OCI-LY7 (cell line): Measurements from ENCODE around the gene KNCN. TPM values are rescaled to one million over a fixed set of nuclear protein-coding genes. Genes with fewer than 3 reads are reported as not detected.

Source experiments
- BruUV-seq: library from RNA; stranded (reverse); fragments of 400-500 nt; replicated peaks from 2 replicates; lab custom pipeline; 2021; lab: Mats Ljungman, UMichigan
- CTCF ChIA-PET: fragments of 300-600 bp; sonication (Branson Sonifier 250); formaldehyde crosslinking; loops from one replicate; lab custom pipeline; 2022; ENCODE audit warnings: antibody characterized with exemption; ENCODE audit not compliant: unreplicated experiment; lab: Charles Lee
- POLR2A ChIA-PET: fragments of 300-600 bp; sonication (Branson Sonifier 250); formaldehyde crosslinking; loops from one replicate; lab custom pipeline; 2022; ENCODE audit warnings: antibody characterized with exemption; lab: Charles Lee
- DNase-seq: peaks from one replicate; pipeline ENCODE4 v3.0.0-alpha.2; 2015; ENCODE audit warnings: low spot score
- H2AFZ ChIP-seq: fragments of 200-600 bp; sonication (generic), shearing (Covaris generic); 2 replicates; pipeline ENCODE4 v1.6.1; 2014; ENCODE audit warnings: mild to moderate bottlenecking, antibody characterized with exemption, low read length, moderate library complexity
- H3K27ac ChIP-seq: fragments of 200-600 bp; sonication (generic); 2 replicates; pipeline ENCODE4 v1.5.1; 2014; ENCODE audit warnings: mixed run types, low read depth, mild to moderate bottlenecking, moderate library complexity, low read length, inconsistent platforms; ENCODE audit not compliant: poor library complexity, severe bottlenecking
- H3K36me3 ChIP-seq: fragments of 200-600 bp; sonication (generic); 2 replicates; pipeline ENCODE4 v1.6.1; 2014; ENCODE audit warnings: mild to moderate bottlenecking, antibody characterized with exemption, low read length, moderate library complexity, mixed read lengths; ENCODE audit not compliant: insufficient read depth
- H3K4me1 ChIP-seq: fragments of 200-600 bp; sonication (generic); 2 replicates; pipeline ENCODE4 v1.5.1; 2014; ENCODE audit warnings: mild to moderate bottlenecking, low read length; ENCODE audit not compliant: insufficient read depth, poor library complexity, severe bottlenecking
- H3K4me2 ChIP-seq: fragments of 200-600 bp; sonication (generic); 2 replicates; pipeline ENCODE4 v1.6.1; 2014; ENCODE audit warnings: mild to moderate bottlenecking, low read length
- H3K4me3 ChIP-seq: fragments of 200-600 bp; sonication (generic); 2 replicates; pipeline ENCODE4 v1.5.1; 2014; ENCODE audit warnings: mild to moderate bottlenecking, low read depth, low read length; ENCODE audit not compliant: poor library complexity, severe bottlenecking
- H3K79me2 ChIP-seq: fragments of 200-600 bp; sonication (generic); 2 replicates; pipeline ENCODE4 v1.6.1; 2016; ENCODE audit warnings: low read depth, mild to moderate bottlenecking, low read length, moderate library complexity, mixed read lengths; ENCODE audit not compliant: insufficient read depth
- H3K9me2 ChIP-seq: fragments of 200-600 bp; sonication (generic); 2 replicates; pipeline ENCODE4 v1.6.1; 2016; ENCODE audit warnings: mild to moderate bottlenecking, low read length, mixed read lengths; ENCODE audit not compliant: insufficient read depth
- H3K9me3 ChIP-seq: fragments of 200-600 bp; sonication (generic); 2 replicates; pipeline ENCODE4 v1.6.1; 2014; ENCODE audit warnings: mild to moderate bottlenecking, mixed run types, low read length, mixed read lengths
- H4K20me1 ChIP-seq: fragments of 200-600 bp; sonication (generic); 2 replicates; pipeline ENCODE4 v1.6.1; 2014; ENCODE audit warnings: mild to moderate bottlenecking, antibody characterized with exemption, low read length, moderate library complexity, mixed read lengths; ENCODE audit not compliant: insufficient read depth
- EZH2phosphoT487 ChIP-seq: fragments of 200-600 bp; sonication (generic); IDR thresholded peaks from 2 replicates; pipeline ENCODE4 v1.6.1; 2018; ENCODE audit warnings: low read depth, borderline replicate concordance, mild to moderate bottlenecking, mixed run types, antibody characterized with exemption, low read length, moderate library complexity, mixed read lengths
- intact Hi-C: fragments of 100-400 bp; cut with micrococcal nuclease; formaldehyde crosslinking; loops from one replicate; pipeline ENCODE4 v1.10.0; 2022; ENCODE audit not compliant: unreplicated experiment
- total RNA-seq, 2 experiments: library from RNA; depleted of rRNA in 1 of 2; stranded (reverse); fragments of >200 nt in 1 of 2; shearing (Covaris generic) in 1 of 2; gene quantifications; 2 replicates each; pipeline ENCODE4 v1.2.3, GENCODE V29; 2014 to 2022
- TF ChIP-seq, protein P1 (sequence below): fragments of 200-600 bp; sonication (generic); conservative IDR thresholded peaks from 2 replicates; pipeline ENCODE4 v1.5.1; 2014; ENCODE audit warnings: mild to moderate bottlenecking, antibody characterized with exemption, low read length, moderate library complexity, mixed read lengths

The KNCN gene
- total RNA-seq, 2 experiments from 2014 or later = not detected

DNA sequence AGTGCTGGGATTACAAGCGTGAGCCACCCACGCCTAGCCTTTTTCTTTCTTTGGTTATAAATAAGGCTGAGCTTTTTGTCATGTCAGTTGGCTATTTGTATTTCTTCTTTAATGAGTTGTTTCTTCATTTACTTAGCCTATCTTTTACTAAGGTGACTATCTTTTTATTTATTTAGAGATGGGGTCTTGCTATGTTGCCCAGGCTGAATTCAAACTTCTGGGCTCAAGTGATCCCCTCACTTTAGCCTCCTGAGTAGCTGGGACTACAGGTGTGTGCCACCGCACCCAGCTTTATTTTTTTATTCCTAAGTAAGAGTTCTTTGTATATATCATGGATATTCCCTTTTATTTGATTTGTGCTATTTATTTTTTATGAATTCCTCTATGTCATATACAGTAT lies 49.9 kb downstream of the KNCN start:
- no peak overlapping the region for H3K4me2 ChIP-seq
- H2AFZ ChIP-seq = no peak overlapping the region
- H3K27ac ChIP-seq = no peak overlapping the region
- no peaks in the 10 kb centered on the region for H3K36me3 ChIP-seq
- intact Hi-C loops = no loop called here
- H3K79me2 ChIP-seq = no peaks in the 10 kb centered on the region
- no peak overlapping the region for H3K4me3 ChIP-seq
- no peaks in the 10 kb centered on the region for H4K20me1 ChIP-seq
- ChIA-PET CTCF (no interaction called here), POLR2A (interaction anchor here (0.6 to 0.8 kb wide), 3 partner anchors 20 to 83 kb away, joined by 3 read pairs; no protein-coding TSS in a partner anchor)
- no peaks in the 10 kb centered on the region for H3K4me1 ChIP-seq
- DNase-seq = no peak
- H3K9me3 ChIP-seq = no peaks in the 10 kb centered on the region
- no TSS peak for BruUV-seq
- H3K9me2 ChIP-seq = no peaks in the 10 kb centered on the region
- TF ChIP-seq, protein P1, sequence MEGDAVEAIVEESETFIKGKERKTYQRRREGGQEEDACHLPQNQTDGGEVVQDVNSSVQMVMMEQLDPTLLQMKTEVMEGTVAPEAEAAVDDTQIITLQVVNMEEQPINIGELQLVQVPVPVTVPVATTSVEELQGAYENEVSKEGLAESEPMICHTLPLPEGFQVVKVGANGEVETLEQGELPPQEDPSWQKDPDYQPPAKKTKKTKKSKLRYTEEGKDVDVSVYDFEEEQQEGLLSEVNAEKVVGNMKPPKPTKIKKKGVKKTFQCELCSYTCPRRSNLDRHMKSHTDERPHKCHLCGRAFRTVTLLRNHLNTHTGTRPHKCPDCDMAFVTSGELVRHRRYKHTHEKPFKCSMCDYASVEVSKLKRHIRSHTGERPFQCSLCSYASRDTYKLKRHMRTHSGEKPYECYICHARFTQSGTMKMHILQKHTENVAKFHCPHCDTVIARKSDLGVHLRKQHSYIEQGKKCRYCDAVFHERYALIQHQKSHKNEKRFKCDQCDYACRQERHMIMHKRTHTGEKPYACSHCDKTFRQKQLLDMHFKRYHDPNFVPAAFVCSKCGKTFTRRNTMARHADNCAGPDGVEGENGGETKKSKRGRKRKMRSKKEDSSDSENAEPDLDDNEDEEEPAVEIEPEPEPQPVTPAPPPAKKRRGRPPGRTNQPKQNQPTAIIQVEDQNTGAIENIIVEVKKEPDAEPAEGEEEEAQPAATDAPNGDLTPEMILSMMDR = no peak
- no peak for TF ChIP-seq EZH2phosphoT487

DNA sequence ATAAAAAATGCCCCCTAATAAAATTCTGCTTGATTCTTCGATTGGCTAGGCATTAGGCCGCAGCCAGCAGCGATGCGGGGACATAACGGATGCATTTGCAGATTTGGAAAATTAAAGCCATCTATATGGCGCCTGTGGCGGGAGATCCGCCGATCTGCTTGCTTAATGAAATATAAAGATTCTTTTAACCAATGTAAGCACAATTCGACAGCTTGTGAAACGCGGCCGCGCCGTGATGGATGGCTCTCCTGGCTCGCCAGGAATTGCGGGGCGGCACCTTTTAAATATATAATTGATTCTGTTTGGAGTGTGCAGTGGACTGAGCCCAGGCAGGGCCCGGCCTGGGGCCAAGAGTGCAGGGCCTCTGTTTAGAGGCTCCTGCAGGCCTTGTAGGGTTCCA lies 53.8 kb downstream of the KNCN start:
- H3K79me2 ChIP-seq = no peaks in the 10 kb centered on the region
- ChIA-PET CTCF (no interaction called here), POLR2A (no interaction called here)
- TF ChIP-seq, protein P1 = no peak
- no peak for TF ChIP-seq EZH2phosphoT487
- BruUV-seq = no TSS peak
- intact Hi-C loops = no loop called here
- no peaks in the 10 kb centered on the region for H3K36me3 ChIP-seq
- no peak overlapping the region for H3K27ac ChIP-seq
- no peak for DNase-seq
- H3K4me2 ChIP-seq = no peak overlapping the region
- no peaks in the 10 kb centered on the region for H3K4me1 ChIP-seq
- H3K4me3 ChIP-seq = no peak overlapping the region
- no peaks in the 10 kb centered on the region for H3K9me3 ChIP-seq
- H2AFZ ChIP-seq = no peak overlapping the region
- no peaks in the 10 kb centered on the region for H4K20me1 ChIP-seq
- H3K9me2 ChIP-seq = no peaks in the 10 kb centered on the region

DNA sequence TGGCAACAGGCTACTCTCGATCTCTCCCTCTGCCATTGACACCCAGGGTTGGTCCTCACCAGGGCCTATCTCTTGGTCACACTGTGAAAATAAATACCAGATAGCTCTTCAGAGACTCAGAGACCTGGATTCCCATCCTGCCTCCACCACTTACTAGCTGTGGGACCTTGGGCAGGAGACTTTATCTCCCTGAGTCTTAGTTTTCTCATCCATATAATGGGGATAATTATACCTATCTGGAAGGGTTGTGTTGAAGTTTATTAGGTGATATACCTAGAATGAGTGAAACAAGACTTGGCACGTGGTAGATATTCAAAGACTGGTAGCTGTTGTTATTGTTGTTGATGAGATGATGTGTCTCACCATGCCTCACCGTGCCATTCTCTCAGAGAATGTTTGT lies 54.4 kb downstream of the KNCN start:
- CTCF ChIA-PET = no interaction called here
- POLR2A ChIA-PET = no interaction called here
- no peak overlapping the region for H3K4me2 ChIP-seq

More for the DNA sequence above, 54.4 kb downstream of the KNCN start:
- no peak overlapping the region for H3K27ac ChIP-seq
- H4K20me1 ChIP-seq = no peaks in the 10 kb centered on the region
- TF ChIP-seq, protein P1 = no peak
- no peak for TF ChIP-seq EZH2phosphoT487
- H2AFZ ChIP-seq = no peak overlapping the region
- no peak overlapping the region for H3K4me3 ChIP-seq
- intact Hi-C loops = no loop called here
- no peaks in the 10 kb centered on the region for H3K79me2 ChIP-seq
- no peaks in the 10 kb centered on the region for H3K36me3 ChIP-seq
- H3K9me2 ChIP-seq = no peaks in the 10 kb centered on the region
- no peaks in the 10 kb centered on the region for H3K9me3 ChIP-seq
- DNase-seq = no peak
- BruUV-seq = no TSS peak
- H3K4me1 ChIP-seq = no peaks in the 10 kb centered on the region
